ENCODE results near the gene SP3. TPM values are rescaled to one million over a fixed set of nuclear protein-coding genes. Genes with fewer than 3 reads are reported as not detected.
"Not testable (repeated sequence)": the region's sequence is repeated elsewhere in the genome, so short reads cannot be mapped to it uniquely, and the experiment has no call there.

SP3 gene
- total and polyA plus RNA-seq, 10 donors: 17.4 to 140 (median 99.0) TPM

GRCh38 chr2:173896755-173897154, 68.4 kb downstream of the SP3 start:
- TF ChIP-seq CTCF (IDR thresholded peaks at IDR 0.05 in 8 of 11, conservative IDR thresholded peaks at IDR 0.05 in 3 of 11): no peak
- TF ChIP-seq POLR2A (IDR thresholded peaks at IDR 0.05): no peak
- no peak for TF ChIP-seq POLR2AphosphoS5 (IDR thresholded peaks at IDR 0.05)
- no peaks in the 10 kb centered on the region for H3K27me3 ChIP-seq (replicated peaks in 1 of 7)
- no peak for DNase-seq
- intact Hi-C loops (cut with DNase I; ENCODE audit: low total_unique reads): no loop called here
- H3K36me3 ChIP-seq: no peaks in the 10 kb centered on the region
- no peak overlapping the region for H3K27ac ChIP-seq
- peaks cover 9 to 24% (median 13%) of the 10 kb centered on the region in 6 donors for H3K4me1 ChIP-seq
- H3K9me3 ChIP-seq: no peaks in the 10 kb centered on the region
- WGBS, 5 donors: 86 to 96% (median 91%) methylated on average over 2 of the region's 2 CpGs
- no peak overlapping the region for H3K4me3 ChIP-seq

GRCh38 chr2:173892341-173892740, 72.8 kb downstream of the SP3 start:
- no peak overlapping the region for H3K4me3 ChIP-seq
- 64 to 81% (median 67%) methylated on average over 2 of the region's 2 CpGs for WGBS, 5 donors
- intact Hi-C loops (cut with DNase I; ENCODE audit: low total_unique reads): no loop called here
- H3K36me3 ChIP-seq: no peaks in the 10 kb centered on the region
- no peaks in the 10 kb centered on the region for H3K27me3 ChIP-seq (replicated peaks in 1 of 7)
- DNase-seq: no peak
- TF ChIP-seq CTCF (IDR thresholded peaks at IDR 0.05 in 8 of 11, conservative IDR thresholded peaks at IDR 0.05 in 3 of 11) (no peak), POLR2A (IDR thresholded peaks at IDR 0.05) (no peak), POLR2AphosphoS5 (IDR thresholded peaks at IDR 0.05) (no peak)
- H3K27ac ChIP-seq: no peak overlapping the region
- H3K9me3 ChIP-seq: peaks cover 3 to 30% (median 22%) of the 10 kb centered on the region in 8 donors
- H3K4me1 ChIP-seq: no peaks in the 10 kb centered on the region

GRCh38 chr2:173891315-173892037, 73.7 kb downstream of the SP3 start:
- intact Hi-C loops (cut with DNase I; ENCODE audit: low total_unique reads): no loop called here
- WGBS, 5 donors: 94 to 96% (median 95%) methylated on average over 2 of the region's 2 CpGs
- DNase-seq: no peak

GRCh38 chr2:173889464-173889863, 75.7 kb downstream of the SP3 start:
- H3K4me1 ChIP-seq; H3K36me3 ChIP-seq; DNase-seq; intact Hi-C loops (cut with DNase I; ENCODE audit: low total_unique reads); H3K27me3 ChIP-seq (replicated peaks in 1 of 7); H3K27ac ChIP-seq; H3K4me3 ChIP-seq: not testable (repeated sequence)
- peaks cover 3 to 33% (median 22%) of the 10 kb centered on the region in 8 donors for H3K9me3 ChIP-seq
- WGBS, 5 donors: 83 to 100% (median 85%) methylated on average over 1 of the region's 1 CpG

More at GRCh38 chr2:173891315-173892037, 73.7 kb downstream of the SP3 start:
- H3K27ac ChIP-seq: no peak overlapping the region
- no peaks in the 10 kb centered on the region for H3K4me1 ChIP-seq
- H3K9me3 ChIP-seq: peaks cover 3 to 30% (median 22%) of the 10 kb centered on the region in 8 donors
- no peaks in the 10 kb centered on the region for H3K27me3 ChIP-seq (replicated peaks in 1 of 7)
- TF ChIP-seq POLR2A (IDR thresholded peaks at IDR 0.05) (no peak), CTCF (IDR thresholded peaks at IDR 0.05 in 8 of 11, conservative IDR thresholded peaks at IDR 0.05 in 3 of 11) (no peak), POLR2AphosphoS5 (IDR thresholded peaks at IDR 0.05) (no peak)
- H3K36me3 ChIP-seq: no peaks in the 10 kb centered on the region
- H3K4me3 ChIP-seq: no peak overlapping the region
